ENCODE measurements around the gene ATXN10.

DNA sequence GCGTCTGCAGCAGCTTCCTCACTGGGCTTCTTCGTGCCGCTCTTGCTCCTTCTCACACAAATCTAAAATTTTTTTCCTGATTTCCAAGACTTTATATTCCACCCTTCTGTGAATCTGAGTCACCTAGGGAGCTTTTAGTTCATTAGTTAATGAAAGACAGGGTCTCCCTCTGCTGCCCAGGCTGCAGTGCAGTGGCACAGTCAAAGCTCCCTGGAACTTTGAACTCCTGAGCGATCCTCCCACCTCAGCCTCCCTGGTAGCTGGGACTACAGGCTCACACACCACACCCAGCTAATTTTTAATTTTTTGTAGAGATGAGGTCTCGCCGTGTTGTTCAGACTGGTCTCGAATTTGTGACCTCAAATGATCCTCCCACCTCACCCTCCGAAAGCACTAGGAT lies 116.9 kb downstream of the ATXN10 start:
- TF ChIP-seq, protein P1, sequence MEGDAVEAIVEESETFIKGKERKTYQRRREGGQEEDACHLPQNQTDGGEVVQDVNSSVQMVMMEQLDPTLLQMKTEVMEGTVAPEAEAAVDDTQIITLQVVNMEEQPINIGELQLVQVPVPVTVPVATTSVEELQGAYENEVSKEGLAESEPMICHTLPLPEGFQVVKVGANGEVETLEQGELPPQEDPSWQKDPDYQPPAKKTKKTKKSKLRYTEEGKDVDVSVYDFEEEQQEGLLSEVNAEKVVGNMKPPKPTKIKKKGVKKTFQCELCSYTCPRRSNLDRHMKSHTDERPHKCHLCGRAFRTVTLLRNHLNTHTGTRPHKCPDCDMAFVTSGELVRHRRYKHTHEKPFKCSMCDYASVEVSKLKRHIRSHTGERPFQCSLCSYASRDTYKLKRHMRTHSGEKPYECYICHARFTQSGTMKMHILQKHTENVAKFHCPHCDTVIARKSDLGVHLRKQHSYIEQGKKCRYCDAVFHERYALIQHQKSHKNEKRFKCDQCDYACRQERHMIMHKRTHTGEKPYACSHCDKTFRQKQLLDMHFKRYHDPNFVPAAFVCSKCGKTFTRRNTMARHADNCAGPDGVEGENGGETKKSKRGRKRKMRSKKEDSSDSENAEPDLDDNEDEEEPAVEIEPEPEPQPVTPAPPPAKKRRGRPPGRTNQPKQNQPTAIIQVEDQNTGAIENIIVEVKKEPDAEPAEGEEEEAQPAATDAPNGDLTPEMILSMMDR (conservative IDR thresholded peaks at IDR 0.05) = no peak
- TF ChIP-seq ZFX (IDR thresholded peaks at IDR 0.05) = no peak
